Effector memory CD8-positive, alpha-beta T cell (primary cell): ENCODE measurements around the gene SLIT3.

ENCODE experiments used
- ATAC-seq: fragments of 150-1000 bp; cut with Tn5 transposase; replicated peaks from 2 replicates; pipeline ENCODE4 v1.10.0; 2021; ENCODE audit warnings: mild to moderate bottlenecking, moderate library complexity
- DNase-seq, 3 experiments: peaks; one replicate each; pipeline ENCODE4 v3.0.0; 2021
- H3K27ac Mint-ChIP-seq, 2 donors: one replicate each; pipeline ENCODE4 v1.8.0; 2022; ENCODE audit warnings: mild to moderate bottlenecking in 2 of 2, mixed read lengths in 2 of 2, moderate library complexity in 2 of 2
- H3K27me3 Mint-ChIP-seq, 2 donors: one replicate each; pipeline ENCODE4 v1.8.0; 2022; ENCODE audit warnings: mixed read lengths in 2 of 2
- H3K36me3 Mint-ChIP-seq: one replicate; pipeline ENCODE4 v1.8.0; 2022; ENCODE audit warnings: mild to moderate bottlenecking, moderate library complexity, mixed read lengths; ENCODE audit not compliant: insufficient read depth
- H3K4me1 Mint-ChIP-seq, 2 donors: one replicate each; pipeline ENCODE4 v1.8.0; 2022; ENCODE audit warnings: low read depth in 2 of 2, mixed read lengths in 2 of 2
- H3K4me3 Mint-ChIP-seq, 2 donors: one replicate each; pipeline ENCODE4 v1.8.0; 2022; ENCODE audit warnings: mild to moderate bottlenecking in 2 of 2, mixed read lengths in 2 of 2, moderate library complexity in 2 of 2
- H3K9me3 Mint-ChIP-seq, 2 donors: one replicate each; pipeline ENCODE4 v1.8.0; 2022; ENCODE audit warnings: mixed read lengths in 2 of 2

The SLIT3 gene

GRCh38 chr5:168965638-168966037, 335.3 kb downstream of the SLIT3 start:
- H3K36me3 Mint-ChIP-seq = no peaks in the 10 kb centered on the region
- H3K27me3 Mint-ChIP-seq = peaks cover 13 to 15% of the 10 kb centered on the region in 2 donors
- DNase-seq (no peak), ATAC-seq (no peak)
- no peak overlapping the region for H3K4me3 Mint-ChIP-seq
- H3K4me1 Mint-ChIP-seq = no peaks in the 10 kb centered on the region
- no peak overlapping the region for H3K27ac Mint-ChIP-seq
- H3K9me3 Mint-ChIP-seq = peaks cover 0 to 8% of the 10 kb centered on the region in 2 donors

GRCh38 chr5:168964182-168964581, 336.8 kb downstream of the SLIT3 start:
- Mint-ChIP-seq H3K36me3 (no peaks in the 10 kb centered on the region), H3K4me1 (no peaks in the 10 kb centered on the region), H3K4me3 (no peak overlapping the region), H3K27ac (no peak overlapping the region), H3K27me3 (peaks cover 12 to 15% of the 10 kb centered on the region in 2 donors), H3K9me3 (peaks cover 0 to 8% of the 10 kb centered on the region in 2 donors)
- ATAC-seq = no peak
- no peak for DNase-seq

- ATAC-seq (no peak), DNase-seq (no peak)
- Mint-ChIP-seq H3K4me1 (no peaks in the 10 kb centered on the region), H3K36me3 (no peaks in the 10 kb centered on the region), H3K4me3 (no peak overlapping the region), H3K27me3 (no peaks in the 10 kb centered on the region), H3K9me3 (no peaks in the 10 kb centered on the region), H3K27ac (no peak overlapping the region)
These were observed 338.6 kb downstream of the SLIT3 start for GRCh38 chr5:168962306-168962705.

GRCh38 chr5:168961681-168962080, 339.3 kb downstream of the SLIT3 start:
- DNase-seq = no peak
- Mint-ChIP-seq H3K9me3 (no peaks in the 10 kb centered on the region), H3K4me3 (no peak overlapping the region)

GRCh38 chr5:168960497-168960896, 340.4 kb downstream of the SLIT3 start:
- Mint-ChIP-seq H3K4me3 (no peak overlapping the region), H3K36me3 (no peaks in the 10 kb centered on the region), H3K27ac (no peak overlapping the region), H3K9me3 (no peaks in the 10 kb centered on the region), H3K27me3 (no peaks in the 10 kb centered on the region), H3K4me1 (no peaks in the 10 kb centered on the region)
- ATAC-seq (no peak), DNase-seq (no peak)

More at GRCh38 chr5:168961681-168962080, 339.3 kb downstream of the SLIT3 start:
- Mint-ChIP-seq H3K36me3 (no peaks in the 10 kb centered on the region), H3K27me3 (no peaks in the 10 kb centered on the region), H3K27ac (no peak overlapping the region), H3K4me1 (no peaks in the 10 kb centered on the region)
- no peak for ATAC-seq

GRCh38 chr5:168953351-168953750, 347.6 kb downstream of the SLIT3 start:
- Mint-ChIP-seq H3K4me1 (no peaks in the 10 kb centered on the region), H3K27me3 (peaks cover 11 to 21% of the 10 kb centered on the region in 2 donors), H3K4me3 (no peak overlapping the region), H3K36me3 (peaks cover 4% of the 10 kb centered on the region), H3K27ac (no peak overlapping the region), H3K9me3 (no peaks in the 10 kb centered on the region)
- no peak for ATAC-seq
- no peak for DNase-seq

- no peak for DNase-seq
- Mint-ChIP-seq H3K4me3 (no peak overlapping the region), H3K27me3 (peaks cover 11 to 33% of the 10 kb centered on the region in 2 donors), H3K9me3 (no peaks in the 10 kb centered on the region), H3K4me1 (no peaks in the 10 kb centered on the region), H3K27ac (no peak overlapping the region), H3K36me3 (peaks cover 4% of the 10 kb centered on the region)
- ATAC-seq = no peak
These were observed 348.7 kb downstream of the SLIT3 start for GRCh38 chr5:168952196-168952595.

GRCh38 chr5:168951769-168952168, 349.2 kb downstream of the SLIT3 start:
- ATAC-seq = no peak
- Mint-ChIP-seq H3K27me3 (peaks cover 11 to 36% of the 10 kb centered on the region in 2 donors), H3K4me3 (no peak overlapping the region), H3K4me1 (no peaks in the 10 kb centered on the region), H3K9me3 (no peaks in the 10 kb centered on the region), H3K27ac (no peak overlapping the region), H3K36me3 (peaks cover 4% of the 10 kb centered on the region)
- DNase-seq = no peak

- Mint-ChIP-seq H3K4me1 (no peaks in the 10 kb centered on the region), H3K9me3 (no peaks in the 10 kb centered on the region), H3K4me3 (no peak overlapping the region), H3K36me3 (peaks cover 4% of the 10 kb centered on the region), H3K27me3 (peaks cover 11 to 36% of the 10 kb centered on the region in 2 donors), H3K27ac (no peak overlapping the region)
- DNase-seq = no peak
- no peak for ATAC-seq
These were observed 349.6 kb downstream of the SLIT3 start for GRCh38 chr5:168951356-168951755.

- H3K4me3 Mint-ChIP-seq = no peak overlapping the region
- no peak overlapping the region for H3K27ac Mint-ChIP-seq
- ATAC-seq (no peak), DNase-seq (no peak)
- H3K27me3 Mint-ChIP-seq = peaks cover 11 to 36% of the 10 kb centered on the region in 2 donors
- peaks cover 4% of the 10 kb centered on the region for H3K36me3 Mint-ChIP-seq
- H3K9me3 Mint-ChIP-seq = no peaks in the 10 kb centered on the region
- no peaks in the 10 kb centered on the region for H3K4me1 Mint-ChIP-seq
These were observed 350.5 kb downstream of the SLIT3 start for GRCh38 chr5:168950241-168950951.

- Mint-ChIP-seq H3K4me3 (no peak overlapping the region), H3K4me1 (no peaks in the 10 kb centered on the region), H3K27ac (no peak overlapping the region), H3K9me3 (no peaks in the 10 kb centered on the region), H3K36me3 (peaks cover under 1% of the 10 kb centered on the region), H3K27me3 (peaks cover 11 to 36% of the 10 kb centered on the region in 2 donors)
- no peak for ATAC-seq
- no peak for DNase-seq
These were observed 352.2 kb downstream of the SLIT3 start for GRCh38 chr5:168948746-168949145.

- Mint-ChIP-seq H3K4me1 (no peaks in the 10 kb centered on the region), H3K4me3 (no peak overlapping the region), H3K27ac (no peak overlapping the region), H3K27me3 (peaks cover under 1 to 28% of the 10 kb centered on the region in 2 donors), H3K36me3 (no peaks in the 10 kb centered on the region), H3K9me3 (no peaks in the 10 kb centered on the region)
- DNase-seq = peak in 2 of 3 experiments; percentile 1
- ATAC-seq = no peak
These were observed 353.6 kb downstream of the SLIT3 start for GRCh38 chr5:168947212-168947868.

GRCh38 chr5:168946363-168946762, 354.6 kb downstream of the SLIT3 start:
- H3K4me1 Mint-ChIP-seq = no peaks in the 10 kb centered on the region
- DNase-seq (no peak), ATAC-seq (no peak)
- H3K4me3 Mint-ChIP-seq = no peak overlapping the region
- H3K27ac Mint-ChIP-seq = no peak overlapping the region
- H3K9me3 Mint-ChIP-seq = no peaks in the 10 kb centered on the region
- H3K27me3 Mint-ChIP-seq = peaks cover 0 to 21% of the 10 kb centered on the region in 2 donors
- no peaks in the 10 kb centered on the region for H3K36me3 Mint-ChIP-seq

- Mint-ChIP-seq H3K9me3 (no peaks in the 10 kb centered on the region), H3K4me3 (no peak overlapping the region), H3K36me3 (no peaks in the 10 kb centered on the region), H3K27ac (no peak overlapping the region), H3K27me3 (peaks cover 0 to 30% of the 10 kb centered on the region in 2 donors), H3K4me1 (no peaks in the 10 kb centered on the region)
- DNase-seq = no peak
- ATAC-seq = no peak
These were observed 356.9 kb downstream of the SLIT3 start for GRCh38 chr5:168944004-168944403.
